ENCODE measurements around the gene E2F8. TPM values are rescaled to one million over a fixed set of nuclear protein-coding genes. Genes with fewer than 3 reads are reported as not detected.
A peak's percentile ranks its signal among the peaks of the same experiment; 100 is the strongest.
"Not testable (repeated sequence)": the region's sequence is repeated elsewhere in the genome, so short reads cannot be mapped to it uniquely, and the experiment has no call there.

The E2F8 gene
- total RNA-seq, 4 donors from 2014 or later, result 0.07 TPM; not detected in 3

DNA sequence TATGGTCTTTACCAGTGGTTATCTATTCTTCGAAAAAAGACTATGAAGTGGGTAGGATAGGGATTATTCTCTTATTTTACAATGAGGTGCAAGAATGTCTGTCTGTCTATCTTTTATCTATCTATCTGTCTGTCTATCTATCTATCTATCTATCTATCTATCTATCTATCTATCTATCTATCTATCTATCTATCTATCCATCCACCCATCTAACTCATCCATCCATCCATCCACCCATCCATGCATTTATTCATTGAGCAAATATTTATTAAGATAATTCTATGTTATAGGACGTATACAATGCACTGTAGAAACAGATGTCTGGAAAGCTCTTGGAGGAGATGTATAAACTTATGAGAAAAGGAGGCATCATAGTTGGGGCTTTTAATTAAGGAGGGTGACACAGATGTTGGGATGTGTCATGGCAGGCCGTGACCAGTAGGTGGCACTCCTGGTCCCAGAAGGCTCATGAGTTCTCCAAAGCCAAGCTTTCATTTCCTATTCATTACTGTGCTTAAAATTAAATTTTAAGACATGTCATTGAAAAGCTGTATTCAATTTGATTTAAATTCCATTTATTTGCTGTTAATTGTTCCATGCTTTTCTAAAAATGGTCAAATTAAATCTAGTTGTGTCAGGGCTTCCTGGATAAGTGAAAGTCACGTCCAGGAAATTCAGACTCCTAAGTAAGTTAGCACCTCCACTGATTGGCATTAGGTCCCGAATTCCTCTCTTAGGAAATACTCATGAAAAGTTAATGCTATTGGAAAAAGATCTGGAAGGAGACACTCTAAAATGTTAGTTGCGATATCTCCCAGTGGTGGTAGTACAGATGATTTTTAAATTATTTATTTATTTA lies 19.0 kb upstream of the E2F8 start:
- Histone ChIP-seq H3K27me3 (peaks cover 11% of the 10 kb centered on the region), H3K4me3 (no peak overlapping the region)

DNA sequence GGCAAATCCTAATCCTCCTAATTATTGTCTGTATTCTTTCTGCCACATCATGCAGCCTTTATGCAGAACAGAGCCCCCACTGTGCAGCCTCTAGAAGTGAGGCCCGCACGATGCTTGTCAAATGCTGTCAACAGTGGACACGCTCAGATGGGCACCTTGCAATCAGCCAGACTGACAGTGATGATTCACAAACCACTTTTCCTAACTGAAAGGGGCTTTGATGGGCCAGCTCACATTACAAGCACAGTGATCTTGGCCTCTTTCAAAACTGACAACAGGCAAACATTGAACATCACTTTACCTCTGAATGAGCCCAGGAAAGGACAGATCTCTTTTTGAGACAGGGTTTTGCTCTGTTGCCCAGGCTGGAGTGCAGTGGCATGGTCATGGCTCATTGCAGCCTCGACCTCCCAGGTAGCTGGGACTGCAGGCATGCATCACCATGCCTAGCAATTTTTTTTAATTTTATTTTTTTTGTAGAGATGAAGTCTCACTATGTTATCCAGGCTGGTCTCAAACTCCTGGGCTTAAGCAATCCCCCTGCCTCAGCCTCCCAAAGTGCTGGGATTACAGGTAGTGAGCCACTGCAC lies 18.0 kb upstream of the E2F8 start:
- Histone ChIP-seq H3K4me3 (no peak overlapping the region), H3K27me3 (peaks cover 11% of the 10 kb centered on the region), H3K27ac (no peak overlapping the region), H3K4me1 (no peaks in the 10 kb centered on the region), H3K36me3 (no peaks in the 10 kb centered on the region), H3K9me3 (no peaks in the 10 kb centered on the region)
- no peak for ATAC-seq
- TF ChIP-seq, protein P1, sequence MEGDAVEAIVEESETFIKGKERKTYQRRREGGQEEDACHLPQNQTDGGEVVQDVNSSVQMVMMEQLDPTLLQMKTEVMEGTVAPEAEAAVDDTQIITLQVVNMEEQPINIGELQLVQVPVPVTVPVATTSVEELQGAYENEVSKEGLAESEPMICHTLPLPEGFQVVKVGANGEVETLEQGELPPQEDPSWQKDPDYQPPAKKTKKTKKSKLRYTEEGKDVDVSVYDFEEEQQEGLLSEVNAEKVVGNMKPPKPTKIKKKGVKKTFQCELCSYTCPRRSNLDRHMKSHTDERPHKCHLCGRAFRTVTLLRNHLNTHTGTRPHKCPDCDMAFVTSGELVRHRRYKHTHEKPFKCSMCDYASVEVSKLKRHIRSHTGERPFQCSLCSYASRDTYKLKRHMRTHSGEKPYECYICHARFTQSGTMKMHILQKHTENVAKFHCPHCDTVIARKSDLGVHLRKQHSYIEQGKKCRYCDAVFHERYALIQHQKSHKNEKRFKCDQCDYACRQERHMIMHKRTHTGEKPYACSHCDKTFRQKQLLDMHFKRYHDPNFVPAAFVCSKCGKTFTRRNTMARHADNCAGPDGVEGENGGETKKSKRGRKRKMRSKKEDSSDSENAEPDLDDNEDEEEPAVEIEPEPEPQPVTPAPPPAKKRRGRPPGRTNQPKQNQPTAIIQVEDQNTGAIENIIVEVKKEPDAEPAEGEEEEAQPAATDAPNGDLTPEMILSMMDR (IDR thresholded peaks at IDR 0.05), result no peak
- TF ChIP-seq POLR2AphosphoS5 (IDR thresholded peaks at IDR 0.05) (no peak), POLR2A (IDR thresholded peaks at IDR 0.05) (no peak), EP300 (IDR thresholded peaks at IDR 0.05) (no peak)
- WGBS, 2 donors (ENCODE audit: low coverage in 1 of 2), result 33% methylated on average over 1 of the region's 4 CpGs; no CpG with 5 or more reads in 1 of the 2 donors

More for the DNA sequence above, 19.0 kb upstream of the E2F8 start:
- H3K36me3 ChIP-seq, result no peaks in the 10 kb centered on the region
- H3K27ac ChIP-seq, result no peak overlapping the region
- 37 to 49% methylated on average over 5 to 6 of the region's 6 CpGs for WGBS, 2 donors (ENCODE audit: low coverage in 1 of 2)
- no peak for TF ChIP-seq POLR2AphosphoS5 (IDR thresholded peaks at IDR 0.05)
- TF ChIP-seq, protein P1 (IDR thresholded peaks at IDR 0.05), result peak; percentile 68 to 86 (median 83)
- ATAC-seq, result peak; percentile 62
- H3K9me3 ChIP-seq, result no peaks in the 10 kb centered on the region
- no peaks in the 10 kb centered on the region for H3K4me1 ChIP-seq

DNA sequence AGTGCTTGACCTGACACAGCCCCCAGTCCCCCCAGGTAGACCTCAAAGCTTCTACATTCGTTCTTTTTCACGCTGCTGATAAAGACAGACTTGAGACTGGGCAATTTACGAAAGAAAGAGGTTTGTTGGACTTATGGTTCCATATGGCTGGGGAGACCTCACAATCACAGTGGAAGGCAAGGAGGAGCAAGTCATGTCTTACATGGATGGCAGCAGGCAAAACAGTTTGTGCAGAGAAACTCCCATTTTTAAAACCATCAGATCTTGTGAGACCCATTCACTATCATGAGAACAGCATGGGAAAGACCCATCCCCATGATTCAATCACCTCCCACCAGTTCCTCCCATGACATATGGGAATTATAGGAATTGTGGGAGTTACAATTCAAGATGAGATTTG lies 13.7 kb upstream of the E2F8 start:
- not testable (repeated sequence) for ATAC-seq, H3K36me3 ChIP-seq, H3K4me3 ChIP-seq, H3K27ac ChIP-seq, H3K9me3 ChIP-seq, H3K4me1 ChIP-seq
- peaks cover 15% of the 10 kb centered on the region for H3K27me3 ChIP-seq
- WGBS, 2 donors (ENCODE audit: low coverage in 1 of 2), result 60% methylated on average over 1 of the region's 3 CpGs; no CpG with 5 or more reads in 1 of the 2 donors

DNA sequence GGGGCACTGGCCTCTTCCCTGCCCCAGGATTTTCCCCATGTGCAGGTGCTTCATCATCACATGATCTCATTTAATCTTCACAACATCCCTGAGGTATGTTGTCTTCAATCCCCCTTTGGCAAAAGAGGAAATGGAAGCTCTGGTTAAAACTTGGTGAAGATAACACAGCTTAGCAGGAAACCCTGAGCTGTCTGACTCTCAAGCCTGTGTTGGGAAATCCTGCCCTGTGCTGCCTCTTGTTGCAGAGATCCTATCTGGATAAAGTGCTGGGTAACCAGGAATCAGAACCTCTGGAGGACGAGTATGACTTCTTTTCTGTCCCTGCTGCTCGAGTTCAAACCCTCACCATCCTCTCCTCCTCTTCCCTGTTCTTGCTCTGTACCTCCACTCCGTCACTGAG lies 13.1 kb upstream of the E2F8 start:
- H3K4me3 ChIP-seq, result no peak overlapping the region
- no peak overlapping the region for H3K27ac ChIP-seq
- H3K27me3 ChIP-seq, result peaks cover 10% of the 10 kb centered on the region
- WGBS, 2 donors (ENCODE audit: low coverage in 1 of 2), result 74 to 90% methylated on average over 3 of the region's 3 CpGs
- no peaks in the 10 kb centered on the region for H3K9me3 ChIP-seq
- no peaks in the 10 kb centered on the region for H3K4me1 ChIP-seq
- ATAC-seq, result no peak
- no peaks in the 10 kb centered on the region for H3K36me3 ChIP-seq
- TF ChIP-seq EP300 (IDR thresholded peaks at IDR 0.05), result no peak

DNA sequence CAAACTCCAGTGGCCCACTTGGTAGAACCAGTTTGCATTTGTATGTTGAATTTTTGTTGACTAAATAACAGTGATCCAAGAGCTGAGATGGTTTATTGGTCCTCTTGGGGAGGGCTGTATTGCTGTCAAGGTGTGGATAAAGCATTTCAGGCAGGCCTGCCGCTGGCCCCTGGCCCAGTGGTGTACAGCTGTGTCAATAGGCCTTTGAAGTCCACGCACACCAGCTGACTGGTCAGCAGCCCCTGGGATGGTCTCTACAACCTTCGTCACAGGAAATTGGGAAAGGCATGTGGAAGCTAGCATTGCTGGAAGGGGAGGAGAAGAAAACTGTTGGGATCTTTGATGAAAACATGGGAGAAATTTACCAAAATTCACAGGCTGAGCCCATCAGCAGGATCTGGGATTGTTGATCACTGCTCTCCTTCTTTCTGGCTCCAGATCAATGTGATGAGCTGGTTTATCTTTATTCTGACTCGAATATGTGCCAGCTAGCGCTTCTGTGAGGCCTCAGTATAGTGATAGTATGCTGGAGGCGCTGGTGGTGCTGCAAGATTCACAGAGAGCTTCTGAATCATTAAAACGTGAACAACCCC lies 12.5 kb upstream of the E2F8 start:
- TF ChIP-seq POLR2AphosphoS5 (IDR thresholded peaks at IDR 0.05) (no peak), EP300 (IDR thresholded peaks at IDR 0.05) (no peak), POLR2A (IDR thresholded peaks at IDR 0.05) (no peak)
- TF ChIP-seq, protein P1 (IDR thresholded peaks at IDR 0.05), result no peak
- Histone ChIP-seq H3K27me3 (peaks cover 7% of the 10 kb centered on the region), H3K9me3 (no peaks in the 10 kb centered on the region), H3K4me1 (no peaks in the 10 kb centered on the region), H3K27ac (no peak overlapping the region), H3K4me3 (no peak overlapping the region), H3K36me3 (no peaks in the 10 kb centered on the region)
- ATAC-seq, result no peak
- WGBS, 2 donors (ENCODE audit: low coverage in 1 of 2), result 74 to 80% methylated on average over 5 to 6 of the region's 7 CpGs
